GM18951 (cell line): ENCODE measurements around the gene DNAJC5G.

Experiments
- POLR2A ChIP-seq: IDR thresholded peaks from 4 replicates; pipeline ENCODE4 v1.6.1; 2011; ENCODE audit warnings: mild to moderate bottlenecking; ENCODE audit not compliant: insufficient read length, insufficient read depth; ENCODE audit errors: extremely low read depth
- in situ Hi-C: fragments of 300-500 bp; cut with MboI; formaldehyde crosslinking; loops from one replicate; pipeline ENCODE4 v1.12.0; 2022; ENCODE audit warnings: low sequenced_read_pairs, mixed read lengths, inconsistent platforms; ENCODE audit not compliant: unreplicated experiment

The DNAJC5G gene

GRCh38 chr2:27275211-27276150 lies at the start of gene DNAJC5G:
DNAJC5G (plus strand) TSS chr2:27275433; CDS start chr2:27276729, 1,296 bp downstream.
- in situ Hi-C loops = loop anchor here (10.0 kb wide), 1 partner anchor 321 kb away; no protein-coding TSS in a partner anchor

GRCh38 chr2:27225526-27225925 lies 49.7 kb upstream of the DNAJC5G start:
- in situ Hi-C loops = no loop called here
- no peak for TF ChIP-seq POLR2A

More at GRCh38 chr2:27275211-27276150, at the start of gene DNAJC5G:
- TF ChIP-seq POLR2A = no peak

- no peak for TF ChIP-seq POLR2A
- in situ Hi-C loops = no loop called here
Measured at GRCh38 chr2:27227501-27227900, 47.7 kb upstream of the DNAJC5G start.

- in situ Hi-C loops = no loop called here
- TF ChIP-seq POLR2A = no peak
Measured at GRCh38 chr2:27231921-27232320, 43.3 kb upstream of the DNAJC5G start.

- TF ChIP-seq POLR2A = no peak
- in situ Hi-C loops = no loop called here
Measured at GRCh38 chr2:27233341-27233740, 41.9 kb upstream of the DNAJC5G start.

GRCh38 chr2:27236136-27236535 lies 39.1 kb upstream of the DNAJC5G start:
- in situ Hi-C loops = no loop called here

GRCh38 chr2:27236626-27237025 lies 38.6 kb upstream of the DNAJC5G start:
- in situ Hi-C loops = no loop called here
- TF ChIP-seq POLR2A = no peak

More at GRCh38 chr2:27236136-27236535, 39.1 kb upstream of the DNAJC5G start:
- TF ChIP-seq POLR2A = no peak

GRCh38 chr2:27237341-27237945 lies 37.8 kb upstream of the DNAJC5G start:
- no peak for TF ChIP-seq POLR2A
- in situ Hi-C loops = no loop called here

- in situ Hi-C loops = no loop called here
Measured at GRCh38 chr2:27238976-27239375, 36.3 kb upstream of the DNAJC5G start.

GRCh38 chr2:27240406-27240805 lies 34.8 kb upstream of the DNAJC5G start:
- no peak for TF ChIP-seq POLR2A
- in situ Hi-C loops = no loop called here

More at GRCh38 chr2:27238976-27239375, 36.3 kb upstream of the DNAJC5G start:
- TF ChIP-seq POLR2A = no peak

GRCh38 chr2:27241761-27242613 lies 33.2 kb upstream of the DNAJC5G start:
- in situ Hi-C loops = no loop called here
- TF ChIP-seq POLR2A = no peak

- no peak for TF ChIP-seq POLR2A
- in situ Hi-C loops = no loop called here
Measured at GRCh38 chr2:27242614-27242951, 32.6 kb upstream of the DNAJC5G start.
